Panc1 (cell line): ENCODE results near the gene MGAT5. TPM values are rescaled to one million over a fixed set of nuclear protein-coding genes. Genes with fewer than 3 reads are reported as not detected.

Source experiments
- ATAC-seq: fragments of 200-7000 bp; cut with Tn5 transposase; 2 replicates; pipeline ENCODE4 v1.9.1; 2020; ENCODE audit warnings: mild to moderate bottlenecking, moderate library complexity
- BruUV-seq: library from RNA; stranded (reverse); fragments of 400-500 nt; replicated peaks from 2 replicates; lab custom pipeline; 2021; lab: Mats Ljungman, UMichigan
- CTCF ChIA-PET: fragments of 300-600 bp; sonication (Branson Sonifier 250); formaldehyde crosslinking; loops from one replicate; lab custom pipeline; 2022; ENCODE audit warnings: antibody characterized with exemption; lab: Charles Lee
- POLR2A ChIA-PET: fragments of 300-600 bp; sonication (Branson Sonifier 250); formaldehyde crosslinking; loops from one replicate; lab custom pipeline; 2022; ENCODE audit warnings: antibody characterized with exemption; lab: Charles Lee
- DNase-seq: peaks from one replicate; pipeline ENCODE4 v3.0.0-alpha.2; 2010; ENCODE audit warnings: low read depth, low spot score
- H3K27ac ChIP-seq: 2 replicates; pipeline ENCODE4 v1.5.1; 2011; ENCODE audit warnings: mild to moderate bottlenecking, low read length, inconsistent platforms
- H3K27me3 ChIP-seq: fragments of 200-500 bp; sonication (Bioruptor generic); 2 replicates; pipeline ENCODE4 v1.6.0; 2014; ENCODE audit warnings: low read length, inconsistent platforms; ENCODE audit not compliant: control insufficient read depth, insufficient read depth
- H3K36me3 ChIP-seq: fragments of 200-500 bp; sonication (Bioruptor generic); 2 replicates; pipeline ENCODE4 v1.5.1; 2014; ENCODE audit warnings: inconsistent platforms, mild to moderate bottlenecking, low read length, moderate library complexity; ENCODE audit not compliant: control insufficient read depth, insufficient read depth
- H3K4me1 ChIP-seq: 2 replicates; pipeline ENCODE4 v1.5.1; 2011; ENCODE audit warnings: inconsistent platforms, mild to moderate bottlenecking, low read length, moderate library complexity; ENCODE audit not compliant: control insufficient read depth, insufficient read depth
- H3K4me3 ChIP-seq, 2 experiments: 2 replicates each; pipeline ENCODE4 v1.5.1; 2011 to 2012; ENCODE audit warnings: low read depth in 2 of 2, low read length in 2 of 2, mild to moderate bottlenecking in 2 of 2, inconsistent platforms in 1 of 2, moderate library complexity in 1 of 2
- H3K9me3 ChIP-seq: fragments of 200-500 bp; sonication (Bioruptor generic); 2 replicates; pipeline ENCODE4 v1.5.1; 2014; ENCODE audit warnings: low read depth, mild to moderate bottlenecking, inconsistent platforms, low read length, moderate library complexity; ENCODE audit not compliant: control insufficient read depth, insufficient read depth
- CTCF ChIP-seq: fragments of 450-650 bp; IDR thresholded peaks from 2 replicates; pipeline ENCODE4 v1.5.1; 2017; ENCODE audit warnings: mild to moderate bottlenecking
- POLR2AphosphoS5 ChIP-seq: IDR thresholded peaks from 2 replicates; pipeline ENCODE4 v1.6.1; 2012; ENCODE audit warnings: mild to moderate bottlenecking, low read depth, low read length, moderate library complexity
- REST ChIP-seq, 2 experiments: IDR thresholded peaks; 2 replicates each; pipeline ENCODE4 v1.6.1; 2011 to 2012; ENCODE audit warnings: low read depth in 2 of 2, control low read depth in 1 of 2, low read length in 1 of 2, mild to moderate bottlenecking in 1 of 2, moderate library complexity in 1 of 2; ENCODE audit not compliant: insufficient read depth in 1 of 2
- SIN3A ChIP-seq: IDR thresholded peaks from 2 replicates; pipeline ENCODE4 v1.6.1; 2012; ENCODE audit warnings: low read depth, mild to moderate bottlenecking, low read length, moderate library complexity, borderline replicate concordance; ENCODE audit not compliant: insufficient read depth
- TCF7L2 ChIP-seq: IDR thresholded peaks from 2 replicates; pipeline ENCODE4 v1.6.1; 2011; ENCODE audit warnings: mild to moderate bottlenecking, low read depth, low read length, inconsistent platforms
- in situ Hi-C: cut with HindIII; loops from 2 replicates; pipeline ENCODE4 v1.10.0; 2016; ENCODE audit warnings: low sequenced_read_pairs, low pct_unique_long_range_greater_than_20kb
- intact Hi-C: fragments of 100-400 bp; cut with micrococcal nuclease; formaldehyde crosslinking; loops from one replicate; pipeline ENCODE4 v1.10.0; 2022; ENCODE audit not compliant: unreplicated experiment
- total RNA-seq: library from RNA; stranded (reverse); gene quantifications from one replicate; pipeline ENCODE4 v1.2.1, GENCODE V29; 2021; ENCODE audit not compliant: unreplicated experiment

MGAT5 gene
- total RNA-seq, 1 experiment from 2014 or later: 22.1 TPM

GRCh38 chr2:134386310-134386709, 132.4 kb downstream of the MGAT5 start:
- Histone ChIP-seq H3K36me3 (no peaks in the 10 kb centered on the region), H3K4me1 (no peaks in the 10 kb centered on the region), H3K4me3 (no peak overlapping the region), H3K9me3 (no peaks in the 10 kb centered on the region), H3K27me3 (no peaks in the 10 kb centered on the region), H3K27ac (no peak overlapping the region)
- ChIA-PET CTCF (no interaction called here), POLR2A (interaction anchor here (0.6 kb wide), 1 partner anchor 98 kb away, joined by 7 read pairs; no protein-coding TSS in a partner anchor)
- BruUV-seq: no TSS peak
- in situ Hi-C loops: no loop called here
- TF ChIP-seq CTCF (no peak), TCF7L2 (no peak), SIN3A (no peak), POLR2AphosphoS5 (no peak), REST (IDR thresholded peaks at IDR 0.05; ENCODE audit: insufficient read depth in 1 of 2, low read depth in 2 of 2, low read length in 1 of 2) (no peak)
- no peak for DNase-seq
- no peak for ATAC-seq
- intact Hi-C loops: no loop called here

- no peaks in the 10 kb centered on the region for H3K36me3 ChIP-seq
- no peak overlapping the region for H3K27ac ChIP-seq
- no peaks in the 10 kb centered on the region for H3K9me3 ChIP-seq
- ChIA-PET POLR2A (no interaction called here), CTCF (no interaction called here)
- DNase-seq: no peak
- ATAC-seq: no peak
- in situ Hi-C loops: no loop called here
- H3K27me3 ChIP-seq: no peaks in the 10 kb centered on the region
- H3K4me1 ChIP-seq: no peaks in the 10 kb centered on the region
- no TSS peak for BruUV-seq
- TF ChIP-seq TCF7L2: no peak
- no peak for TF ChIP-seq SIN3A
- no peak for TF ChIP-seq REST (IDR thresholded peaks at IDR 0.05; ENCODE audit: insufficient read depth in 1 of 2, low read depth in 2 of 2, low read length in 1 of 2)
- no peak for TF ChIP-seq CTCF
- no peak for TF ChIP-seq POLR2AphosphoS5
- no peak overlapping the region for H3K4me3 ChIP-seq
- intact Hi-C loops: no loop called here
These were observed 135.5 kb downstream of the MGAT5 start for GRCh38 chr2:134389381-134389780.
